Measurements from ENCODE around the gene NUP50.

Gene NUP50

DNA sequence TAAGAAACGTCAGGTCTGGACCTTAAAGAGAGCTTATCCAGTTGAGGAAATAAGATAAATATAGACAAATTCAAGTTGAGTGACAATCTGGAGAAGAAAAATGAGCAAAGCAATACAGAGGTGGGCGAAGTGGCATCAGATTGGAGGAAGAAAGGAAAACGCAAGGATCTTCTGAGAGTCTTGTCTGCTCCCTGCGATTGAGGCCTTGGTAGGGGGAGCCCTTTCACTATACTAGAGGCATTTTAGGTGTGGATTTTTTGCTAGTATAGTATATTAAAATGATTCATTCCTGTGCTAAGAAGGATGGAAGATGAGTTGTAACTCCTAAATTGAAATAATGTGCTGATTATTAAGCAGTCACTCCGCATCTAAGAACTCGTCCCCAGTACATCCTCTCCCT lies 8.1 kb downstream of the NUP50 start:
- no peak for TF ChIP-seq ZFX (IDR thresholded peaks at IDR 0.05)
- TF ChIP-seq, protein P1, sequence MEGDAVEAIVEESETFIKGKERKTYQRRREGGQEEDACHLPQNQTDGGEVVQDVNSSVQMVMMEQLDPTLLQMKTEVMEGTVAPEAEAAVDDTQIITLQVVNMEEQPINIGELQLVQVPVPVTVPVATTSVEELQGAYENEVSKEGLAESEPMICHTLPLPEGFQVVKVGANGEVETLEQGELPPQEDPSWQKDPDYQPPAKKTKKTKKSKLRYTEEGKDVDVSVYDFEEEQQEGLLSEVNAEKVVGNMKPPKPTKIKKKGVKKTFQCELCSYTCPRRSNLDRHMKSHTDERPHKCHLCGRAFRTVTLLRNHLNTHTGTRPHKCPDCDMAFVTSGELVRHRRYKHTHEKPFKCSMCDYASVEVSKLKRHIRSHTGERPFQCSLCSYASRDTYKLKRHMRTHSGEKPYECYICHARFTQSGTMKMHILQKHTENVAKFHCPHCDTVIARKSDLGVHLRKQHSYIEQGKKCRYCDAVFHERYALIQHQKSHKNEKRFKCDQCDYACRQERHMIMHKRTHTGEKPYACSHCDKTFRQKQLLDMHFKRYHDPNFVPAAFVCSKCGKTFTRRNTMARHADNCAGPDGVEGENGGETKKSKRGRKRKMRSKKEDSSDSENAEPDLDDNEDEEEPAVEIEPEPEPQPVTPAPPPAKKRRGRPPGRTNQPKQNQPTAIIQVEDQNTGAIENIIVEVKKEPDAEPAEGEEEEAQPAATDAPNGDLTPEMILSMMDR (conservative IDR thresholded peaks at IDR 0.05), result no peak
- H3K27ac ChIP-seq, result no peak overlapping the region

DNA sequence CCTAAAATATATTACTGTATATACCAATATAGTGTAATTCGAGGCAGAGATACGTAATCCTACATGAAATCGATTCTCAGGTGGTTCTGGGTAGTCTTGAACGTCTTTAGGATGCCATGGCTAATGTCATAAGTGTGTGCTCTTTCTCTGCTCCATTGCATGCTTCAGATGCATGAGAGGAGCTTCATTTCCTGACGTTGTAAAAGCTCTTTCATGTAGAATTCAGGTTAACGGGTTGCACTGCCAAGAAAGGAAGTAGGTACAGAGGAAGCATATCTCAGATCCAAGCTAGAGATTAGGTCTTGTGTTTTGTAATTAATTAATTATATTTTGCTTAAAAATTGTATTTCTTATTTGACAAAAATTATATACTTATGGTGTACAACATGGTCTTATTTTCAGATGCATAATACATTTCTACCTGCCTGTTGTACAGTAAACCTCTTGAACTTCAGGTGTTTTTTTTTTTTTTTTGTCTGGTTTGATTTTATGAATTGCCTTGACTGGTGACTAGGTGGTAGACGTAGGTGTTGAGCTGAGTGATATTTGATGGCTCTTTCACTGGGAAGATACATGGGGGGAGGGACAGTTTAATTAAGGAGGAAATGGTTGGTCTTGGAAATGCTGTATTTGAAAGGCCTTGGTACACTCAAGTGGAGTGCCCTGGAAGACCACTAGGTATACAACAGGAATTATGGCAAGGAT lies 9.3 kb downstream of the NUP50 start:
- no peak for TF ChIP-seq ZFX (IDR thresholded peaks at IDR 0.05)
- TF ChIP-seq, protein P1 (conservative IDR thresholded peaks at IDR 0.05), result no peak
- no peak overlapping the region for H3K27ac ChIP-seq

DNA sequence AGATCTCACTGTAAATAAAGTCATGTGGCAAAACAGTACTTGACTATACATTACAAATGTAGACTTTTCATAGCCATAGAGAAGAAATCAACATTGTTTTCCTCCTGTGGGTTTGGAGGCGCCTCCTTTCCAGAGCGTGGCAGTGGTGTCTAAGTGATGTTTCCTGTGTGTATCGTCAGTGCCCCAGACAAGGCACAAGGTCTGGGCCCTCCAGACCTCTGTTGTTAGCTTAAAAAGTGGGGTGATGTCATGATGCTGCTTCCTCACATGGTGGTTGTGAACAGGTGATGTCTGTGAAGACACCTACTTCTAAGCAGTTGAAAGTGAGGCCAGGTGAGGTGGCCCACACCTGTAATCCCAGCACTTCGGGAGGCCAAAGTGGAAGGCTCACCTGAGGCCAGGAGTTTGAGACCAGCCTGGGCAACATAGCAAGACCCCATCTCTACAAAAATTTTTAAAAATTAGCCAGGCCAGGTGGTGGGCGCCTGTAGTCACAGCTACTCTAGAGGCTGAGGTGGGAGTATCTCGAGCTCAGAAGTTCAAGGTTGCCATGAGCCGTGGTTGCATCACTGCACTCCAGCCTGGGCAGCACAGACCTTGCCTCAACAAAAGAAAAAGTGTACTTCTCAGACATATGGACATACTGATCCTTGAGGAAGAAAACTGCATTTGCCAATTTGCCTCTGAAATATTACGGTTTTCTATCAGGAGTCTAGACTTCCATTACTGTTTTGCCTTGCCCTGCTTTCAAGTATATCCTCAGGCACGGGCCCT lies 15.7 kb downstream of the NUP50 start:
- no peak overlapping the region for H3K27ac ChIP-seq
- TF ChIP-seq, protein P1 (conservative IDR thresholded peaks at IDR 0.05), result no peak
- no peak for TF ChIP-seq ZFX (IDR thresholded peaks at IDR 0.05)

DNA sequence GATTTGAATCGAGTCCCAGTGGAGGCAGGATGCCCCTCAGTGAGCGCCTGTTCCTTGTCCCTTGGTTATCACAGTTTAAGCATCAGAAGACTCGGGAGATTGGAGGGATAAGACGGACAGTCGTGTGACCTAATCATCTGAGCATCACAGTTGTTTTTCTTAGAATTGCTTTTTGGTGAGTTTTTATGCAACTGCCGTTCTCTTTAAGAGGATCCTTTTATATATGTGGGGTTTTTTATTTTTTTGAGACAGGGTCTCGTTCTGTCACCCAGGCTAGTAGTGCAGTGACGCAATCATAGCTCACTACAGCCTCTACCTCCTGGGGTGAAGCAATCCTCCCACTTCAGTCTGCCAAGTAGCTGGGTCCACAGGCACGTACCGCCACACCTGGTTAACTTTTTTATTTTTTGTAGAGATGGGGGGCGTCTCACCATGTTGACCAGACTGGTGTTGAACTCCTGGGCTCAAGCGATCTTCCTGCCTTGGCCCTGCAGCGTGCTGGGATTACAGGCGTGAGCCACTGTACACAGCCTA lies 16.5 kb downstream of the NUP50 start:
- no peak for TF ChIP-seq ZFX (IDR thresholded peaks at IDR 0.05)
- TF ChIP-seq, protein P1 (conservative IDR thresholded peaks at IDR 0.05), result no peak
- no peak overlapping the region for H3K27ac ChIP-seq

DNA sequence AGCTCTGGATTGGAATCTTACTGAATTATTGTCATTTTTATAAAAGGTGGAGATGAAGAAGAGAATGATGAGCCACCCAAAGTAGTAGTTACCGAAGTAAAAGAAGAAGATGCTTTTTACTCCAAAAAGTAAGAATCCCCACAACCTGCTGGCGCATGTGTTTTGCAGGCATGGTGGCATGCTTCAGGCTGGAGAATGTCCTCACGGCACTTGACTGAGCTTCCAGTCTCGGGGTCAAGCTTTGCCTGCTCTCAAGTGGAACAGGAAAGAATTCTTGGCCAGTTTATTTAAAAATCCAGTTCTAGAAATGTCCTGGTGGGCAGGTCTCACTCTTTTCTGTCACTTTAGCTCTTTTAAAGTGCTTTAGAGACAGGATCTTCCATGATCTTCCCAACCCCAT lies 17.5 kb downstream of the NUP50 start:
- TF ChIP-seq ZFX (IDR thresholded peaks at IDR 0.05), result no peak
- TF ChIP-seq, protein P1 (conservative IDR thresholded peaks at IDR 0.05), result no peak
- H3K27ac ChIP-seq, result no peak overlapping the region

DNA sequence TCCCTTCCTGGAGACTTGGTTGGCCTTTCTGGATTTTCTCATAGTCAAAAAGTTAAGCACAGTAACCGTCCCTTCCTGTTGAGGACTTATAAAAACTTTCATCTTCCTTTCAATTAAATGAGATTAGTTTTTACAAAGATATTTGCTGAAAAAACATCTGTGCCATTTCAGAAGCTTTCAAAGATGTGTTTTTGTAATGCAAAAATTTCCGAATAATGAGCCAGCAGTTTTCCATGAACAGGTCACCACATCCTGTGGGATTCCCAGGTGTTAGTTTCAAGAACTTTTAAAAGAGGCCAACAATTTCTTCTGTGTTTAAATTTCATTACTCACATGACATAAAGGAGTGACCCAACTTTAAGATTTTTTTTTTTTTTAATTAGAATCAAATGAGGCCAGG lies 18.0 kb downstream of the NUP50 start:
- H3K27ac ChIP-seq, result no peak overlapping the region
- no peak for TF ChIP-seq ZFX (IDR thresholded peaks at IDR 0.05)
- TF ChIP-seq, protein P1 (conservative IDR thresholded peaks at IDR 0.05), result no peak

DNA sequence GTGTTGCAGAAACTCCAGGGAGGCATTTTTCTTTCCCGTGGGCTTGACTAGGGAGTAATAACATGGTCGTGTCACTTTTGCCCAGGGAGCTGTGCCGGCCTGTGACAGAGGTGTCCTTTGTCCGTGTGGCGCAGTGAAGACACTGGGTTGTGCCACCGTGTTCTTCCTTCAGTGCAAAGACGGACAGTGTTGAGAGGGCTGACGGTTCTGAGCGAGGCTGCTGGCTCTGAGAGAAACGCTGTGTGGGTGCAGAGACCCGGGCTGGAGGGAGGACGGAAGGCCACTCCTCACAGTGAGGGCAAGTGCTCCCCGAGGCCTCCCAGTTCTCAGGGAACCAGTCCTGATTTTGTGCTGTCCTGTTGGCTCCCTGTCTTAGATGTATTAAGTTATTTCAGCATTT lies 20.2 kb downstream of the NUP50 start:
- no peak overlapping the region for H3K27ac ChIP-seq
- no peak for TF ChIP-seq ZFX (IDR thresholded peaks at IDR 0.05)
- TF ChIP-seq, protein P1 (conservative IDR thresholded peaks at IDR 0.05), result no peak
